ENCODE data around the gene KNOP1. TPM values are rescaled to one million over a fixed set of nuclear protein-coding genes. Genes with fewer than 3 reads are reported as not detected.
"Not testable (repeated sequence)": the region's sequence is repeated elsewhere in the genome, so short reads cannot be mapped to it uniquely, and the experiment has no call there.

The KNOP1 gene
- total RNA-seq, 1 donor from 2014 or later = 29.2 TPM

DNA sequence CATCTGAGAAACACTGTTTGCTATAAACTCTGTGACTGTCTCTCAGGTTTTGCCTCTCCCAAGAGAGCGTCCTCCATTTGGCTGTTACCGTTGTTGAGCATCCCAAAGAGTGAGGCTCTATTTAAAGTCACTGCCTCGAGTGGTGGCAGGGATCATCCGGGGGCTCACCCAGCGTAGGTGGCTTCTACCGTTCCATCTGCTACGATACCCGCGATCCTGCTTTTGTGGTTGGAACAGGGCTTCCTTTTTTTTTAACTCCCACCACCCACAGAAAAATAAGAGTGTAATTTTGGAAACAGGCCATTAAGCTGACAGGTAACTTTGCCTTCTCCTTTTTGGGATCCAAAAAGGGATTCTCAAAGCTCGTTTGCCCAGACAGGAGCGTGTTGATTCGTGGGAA, 36.4 kb downstream of the KNOP1 start:
- intact Hi-C loops (cut with micrococcal nuclease) = no loop called here
- no peak overlapping the region for H3K4me3 Mint-ChIP-seq (ENCODE audit: low read depth)
- H3K36me3 Mint-ChIP-seq (ENCODE audit: low read depth) = peaks cover 43% of the 10 kb centered on the region
- DNase-seq (ENCODE audit: low spot score) = no peak
- peaks cover 6% of the 10 kb centered on the region for H3K9me3 Mint-ChIP-seq
- H3K27me3 Mint-ChIP-seq (ENCODE audit: low read depth) = no peaks in the 10 kb centered on the region
- no peaks in the 10 kb centered on the region for H3K4me1 Mint-ChIP-seq (ENCODE audit: low read depth)
- no peak overlapping the region for H3K27ac Mint-ChIP-seq

DNA sequence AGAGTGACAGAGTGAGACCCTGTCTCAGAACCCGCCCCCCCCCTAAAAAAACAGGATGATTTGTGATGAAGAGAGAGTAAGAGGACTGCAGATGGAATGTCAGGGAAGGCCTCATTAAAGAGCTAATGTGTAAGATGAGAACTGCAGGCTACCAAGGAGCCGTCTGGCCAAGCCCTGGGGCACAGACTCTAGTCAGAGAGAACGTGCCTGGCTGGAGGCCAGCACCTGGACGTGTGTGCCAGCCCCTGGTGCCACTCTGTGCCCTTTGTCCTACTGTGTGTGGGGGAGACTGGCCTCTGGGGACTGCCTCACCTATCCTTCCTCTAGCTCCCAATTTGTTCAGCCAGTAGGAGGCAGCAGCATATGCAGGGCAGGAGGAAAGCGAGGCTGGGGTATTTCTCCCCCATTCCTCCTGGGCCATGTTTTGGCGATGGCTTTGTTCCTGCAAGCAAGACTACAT, 37.1 kb downstream of the KNOP1 start:
- Mint-ChIP-seq H3K36me3 (ENCODE audit: low read depth) (peaks cover 43% of the 10 kb centered on the region), H3K9me3 (peaks cover 6% of the 10 kb centered on the region), H3K4me1 (ENCODE audit: low read depth) (no peaks in the 10 kb centered on the region), H3K27me3 (ENCODE audit: low read depth) (no peaks in the 10 kb centered on the region), H3K4me3 (ENCODE audit: low read depth) (no peak overlapping the region), H3K27ac (no peak overlapping the region)
- DNase-seq (ENCODE audit: low spot score) = no peak
- intact Hi-C loops (cut with micrococcal nuclease) = no loop called here

DNA sequence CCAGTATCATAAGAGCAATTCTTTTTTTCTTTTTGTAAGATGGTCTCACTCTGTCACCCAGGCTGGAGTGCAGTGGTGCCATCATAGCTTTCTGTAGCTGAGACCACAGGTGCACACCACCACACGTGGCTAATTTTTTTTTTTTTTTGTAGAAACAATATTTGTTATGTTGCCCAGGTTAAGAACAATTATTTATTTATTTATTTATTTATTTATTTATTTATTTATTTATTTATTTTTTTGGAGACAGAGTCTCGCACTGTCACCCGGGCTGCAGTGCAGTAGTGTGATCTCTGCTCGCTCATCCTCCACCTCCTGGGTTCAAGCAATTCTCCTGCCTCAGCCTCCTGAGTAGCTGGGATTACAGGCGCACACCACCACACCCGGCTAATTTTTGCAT, 38.7 kb downstream of the KNOP1 start:
- intact Hi-C loops (cut with micrococcal nuclease); H3K4me1 Mint-ChIP-seq (ENCODE audit: low read depth); H3K27me3 Mint-ChIP-seq (ENCODE audit: low read depth); DNase-seq (ENCODE audit: low spot score); H3K4me3 Mint-ChIP-seq (ENCODE audit: low read depth); H3K27ac Mint-ChIP-seq; H3K9me3 Mint-ChIP-seq: not testable (repeated sequence)
- H3K36me3 Mint-ChIP-seq (ENCODE audit: low read depth) = peaks cover 34% of the 10 kb centered on the region

- no peak for DNase-seq (ENCODE audit: low spot score)
- Mint-ChIP-seq H3K27me3 (ENCODE audit: low read depth) (no peaks in the 10 kb centered on the region), H3K4me1 (ENCODE audit: low read depth) (no peaks in the 10 kb centered on the region), H3K4me3 (ENCODE audit: low read depth) (no peak overlapping the region), H3K9me3 (no peaks in the 10 kb centered on the region), H3K36me3 (ENCODE audit: low read depth) (peaks cover 33% of the 10 kb centered on the region), H3K27ac (no peak overlapping the region)
- intact Hi-C loops (cut with micrococcal nuclease) = no loop called here
These were observed 39.2 kb downstream of the KNOP1 start for GRCh38 chr16:19678804-19679203.

DNA sequence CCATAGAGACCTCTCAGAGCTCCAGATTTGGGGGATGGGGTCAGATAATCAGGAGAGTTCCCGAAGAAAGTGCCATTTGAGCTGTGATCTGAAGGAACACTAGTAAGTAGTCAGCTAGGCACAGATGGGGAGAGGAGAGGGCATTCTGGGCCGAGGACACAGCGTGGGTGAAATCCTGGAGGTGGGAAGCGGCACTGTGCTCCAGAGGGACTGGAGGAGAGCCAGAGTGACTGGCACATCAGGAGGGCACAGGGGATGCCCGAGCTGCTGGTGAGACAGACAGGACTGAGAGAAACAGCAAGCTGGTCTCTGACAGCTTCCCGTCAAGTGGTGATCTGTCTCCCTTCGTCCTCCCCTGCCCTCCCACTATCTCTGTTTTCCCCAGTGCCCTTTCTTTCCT, 40.6 kb downstream of the KNOP1 start:
- no peak for DNase-seq (ENCODE audit: low spot score)

DNA sequence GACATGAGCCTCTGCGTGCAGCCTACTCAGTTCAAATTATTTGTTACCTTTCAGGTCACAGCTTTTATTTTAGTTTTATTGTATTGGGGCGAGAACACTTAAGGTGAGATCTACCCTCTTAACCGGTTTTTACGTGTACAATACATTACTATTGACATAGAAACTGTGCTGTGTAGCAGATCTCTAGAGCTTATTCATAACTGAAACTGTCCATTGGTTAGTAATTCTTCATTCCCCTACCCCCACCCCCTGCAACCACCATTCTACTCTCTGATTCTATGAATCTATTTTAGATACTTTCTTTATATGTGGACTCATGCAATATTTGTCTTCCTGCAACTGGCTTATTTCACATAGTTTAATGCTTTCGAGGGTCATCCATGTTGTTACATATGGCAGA, 43.5 kb downstream of the KNOP1 start:
- no peak overlapping the region for H3K27ac Mint-ChIP-seq
- intact Hi-C loops (cut with micrococcal nuclease) = no loop called here
- no peaks in the 10 kb centered on the region for H3K9me3 Mint-ChIP-seq
- H3K4me1 Mint-ChIP-seq (ENCODE audit: low read depth) = no peaks in the 10 kb centered on the region
- peaks cover 13% of the 10 kb centered on the region for H3K36me3 Mint-ChIP-seq (ENCODE audit: low read depth)
- H3K4me3 Mint-ChIP-seq (ENCODE audit: low read depth) = no peak overlapping the region
- no peaks in the 10 kb centered on the region for H3K27me3 Mint-ChIP-seq (ENCODE audit: low read depth)
- no peak for DNase-seq (ENCODE audit: low spot score)

More for the DNA sequence above, 40.6 kb downstream of the KNOP1 start:
- Mint-ChIP-seq H3K27me3 (ENCODE audit: low read depth) (no peaks in the 10 kb centered on the region), H3K9me3 (no peaks in the 10 kb centered on the region), H3K4me3 (ENCODE audit: low read depth) (no peak overlapping the region), H3K36me3 (ENCODE audit: low read depth) (peaks cover 19% of the 10 kb centered on the region), H3K27ac (no peak overlapping the region), H3K4me1 (ENCODE audit: low read depth) (no peaks in the 10 kb centered on the region)
- intact Hi-C loops (cut with micrococcal nuclease) = no loop called here

- H3K4me3 Mint-ChIP-seq (ENCODE audit: low read depth) = no peak overlapping the region
- DNase-seq (ENCODE audit: low spot score) = no peak
- intact Hi-C loops (cut with micrococcal nuclease) = no loop called here
- no peaks in the 10 kb centered on the region for H3K27me3 Mint-ChIP-seq (ENCODE audit: low read depth)
- no peaks in the 10 kb centered on the region for H3K4me1 Mint-ChIP-seq (ENCODE audit: low read depth)
- no peaks in the 10 kb centered on the region for H3K9me3 Mint-ChIP-seq
- peaks cover 21% of the 10 kb centered on the region for H3K36me3 Mint-ChIP-seq (ENCODE audit: low read depth)
- H3K27ac Mint-ChIP-seq = no peak overlapping the region
These were observed 45.6 kb downstream of the KNOP1 start for GRCh38 chr16:19672378-19672777.

- H3K27me3 Mint-ChIP-seq (ENCODE audit: low read depth) = no peaks in the 10 kb centered on the region
- H3K27ac Mint-ChIP-seq = no peak overlapping the region
- peaks cover 35% of the 10 kb centered on the region for H3K36me3 Mint-ChIP-seq (ENCODE audit: low read depth)
- intact Hi-C loops (cut with micrococcal nuclease) = no loop called here
- DNase-seq (ENCODE audit: low spot score) = no peak
- H3K9me3 Mint-ChIP-seq = peaks cover 13% of the 10 kb centered on the region
- no peak overlapping the region for H3K4me3 Mint-ChIP-seq (ENCODE audit: low read depth)
- H3K4me1 Mint-ChIP-seq (ENCODE audit: low read depth) = no peaks in the 10 kb centered on the region
These were observed 51.5 kb downstream of the KNOP1 start for GRCh38 chr16:19666477-19666876.

- DNase-seq (ENCODE audit: low spot score); H3K4me1 Mint-ChIP-seq (ENCODE audit: low read depth); H3K4me3 Mint-ChIP-seq (ENCODE audit: low read depth); H3K27me3 Mint-ChIP-seq (ENCODE audit: low read depth); intact Hi-C loops (cut with micrococcal nuclease); H3K27ac Mint-ChIP-seq: not testable (repeated sequence)
- peaks cover 38% of the 10 kb centered on the region for H3K36me3 Mint-ChIP-seq (ENCODE audit: low read depth)
- peaks cover 13% of the 10 kb centered on the region for H3K9me3 Mint-ChIP-seq
These were observed 52.7 kb downstream of the KNOP1 start for GRCh38 chr16:19665313-19665712.

- H3K9me3 Mint-ChIP-seq = peaks cover 13% of the 10 kb centered on the region
- intact Hi-C loops (cut with micrococcal nuclease) = no loop called here
- H3K27ac Mint-ChIP-seq = no peak overlapping the region
- no peak overlapping the region for H3K4me3 Mint-ChIP-seq (ENCODE audit: low read depth)
- peaks cover 36% of the 10 kb centered on the region for H3K36me3 Mint-ChIP-seq (ENCODE audit: low read depth)
- DNase-seq (ENCODE audit: low spot score) = no peak
- no peaks in the 10 kb centered on the region for H3K27me3 Mint-ChIP-seq (ENCODE audit: low read depth)
- peaks cover 8% of the 10 kb centered on the region for H3K4me1 Mint-ChIP-seq (ENCODE audit: low read depth)
These were observed 53.9 kb downstream of the KNOP1 start for GRCh38 chr16:19664166-19664565.

DNA sequence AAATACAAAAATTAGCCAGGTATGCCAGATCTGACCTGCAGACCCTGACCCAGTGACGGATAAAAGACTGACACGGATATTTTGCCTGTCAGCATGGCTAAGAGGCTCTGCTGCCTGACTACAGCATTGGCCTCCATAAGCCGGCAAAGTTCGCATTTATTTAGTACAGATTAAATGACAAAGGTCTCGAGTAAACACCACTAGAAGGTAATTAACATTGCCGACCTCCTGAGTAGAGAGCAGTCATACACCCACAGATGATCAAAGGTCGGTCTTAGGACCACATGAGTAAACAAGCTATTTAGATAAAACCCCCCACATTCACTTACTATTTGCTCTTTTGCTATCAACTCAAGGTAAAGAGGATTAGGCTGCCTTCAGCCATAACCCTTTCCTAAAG, 55.7 kb downstream of the KNOP1 start:
- Mint-ChIP-seq H3K27me3 (ENCODE audit: low read depth) (no peaks in the 10 kb centered on the region), H3K4me3 (ENCODE audit: low read depth) (no peak overlapping the region), H3K27ac (no peak overlapping the region), H3K9me3 (peaks cover 13% of the 10 kb centered on the region), H3K4me1 (ENCODE audit: low read depth) (peaks cover 8% of the 10 kb centered on the region), H3K36me3 (ENCODE audit: low read depth) (peaks cover 41% of the 10 kb centered on the region)
- DNase-seq (ENCODE audit: low spot score) = no peak
- intact Hi-C loops (cut with micrococcal nuclease) = no loop called here

DNA sequence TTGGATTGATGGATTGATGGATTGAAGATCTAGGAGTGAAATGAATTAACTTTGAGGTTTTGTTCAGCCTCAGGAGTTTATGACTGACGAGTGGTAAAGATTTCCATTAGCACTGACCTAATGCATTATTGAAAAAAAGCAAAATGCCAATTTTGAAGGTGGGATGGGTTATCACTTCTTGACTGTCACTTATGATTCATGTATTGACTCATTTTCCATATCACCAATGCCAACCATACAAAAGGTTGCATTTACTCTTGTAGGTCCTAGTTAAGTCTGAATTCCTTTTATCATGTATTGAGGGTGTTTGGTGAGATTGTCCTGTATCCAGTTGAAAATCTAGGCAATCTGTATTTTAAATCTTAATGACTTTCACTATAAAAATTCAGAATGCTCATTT, 57.6 kb downstream of the KNOP1 start:
- H3K4me1 Mint-ChIP-seq (ENCODE audit: low read depth) = peaks cover 8% of the 10 kb centered on the region
- H3K27me3 Mint-ChIP-seq (ENCODE audit: low read depth) = no peaks in the 10 kb centered on the region
- H3K27ac Mint-ChIP-seq = no peak overlapping the region
- no peak for DNase-seq (ENCODE audit: low spot score)
- peaks cover 46% of the 10 kb centered on the region for H3K36me3 Mint-ChIP-seq (ENCODE audit: low read depth)
- peaks cover 10% of the 10 kb centered on the region for H3K9me3 Mint-ChIP-seq
- H3K4me3 Mint-ChIP-seq (ENCODE audit: low read depth) = no peak overlapping the region
- intact Hi-C loops (cut with micrococcal nuclease) = no loop called here

DNA sequence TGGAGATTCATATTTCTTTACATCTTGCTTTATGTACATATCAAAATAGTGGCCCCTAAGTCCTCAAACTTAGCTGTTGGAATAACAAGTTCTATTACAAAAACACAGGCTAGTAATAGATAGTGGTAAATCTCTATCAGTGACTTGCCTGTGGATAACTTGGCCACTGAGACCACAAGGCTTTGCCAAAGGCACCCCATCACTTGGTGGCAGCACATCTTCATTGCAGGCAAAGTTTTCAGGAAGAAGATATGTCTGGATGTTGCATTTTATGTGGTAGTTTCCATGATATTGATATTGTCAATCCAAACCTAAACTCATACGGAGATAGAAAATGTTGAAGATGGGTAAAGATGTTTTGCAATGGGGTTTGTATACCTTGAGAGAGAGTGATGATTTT, 58.5 kb downstream of the KNOP1 start:
- no peak for DNase-seq (ENCODE audit: low spot score)
- H3K9me3 Mint-ChIP-seq = peaks cover 5% of the 10 kb centered on the region
- H3K27me3 Mint-ChIP-seq (ENCODE audit: low read depth) = no peaks in the 10 kb centered on the region
- intact Hi-C loops (cut with micrococcal nuclease) = no loop called here
- H3K36me3 Mint-ChIP-seq (ENCODE audit: low read depth) = peaks cover 41% of the 10 kb centered on the region
- no peak overlapping the region for H3K4me3 Mint-ChIP-seq (ENCODE audit: low read depth)
- peaks cover 8% of the 10 kb centered on the region for H3K4me1 Mint-ChIP-seq (ENCODE audit: low read depth)
- H3K27ac Mint-ChIP-seq = no peak overlapping the region

- Mint-ChIP-seq H3K4me3 (ENCODE audit: low read depth) (no peak overlapping the region), H3K9me3 (peaks cover 5% of the 10 kb centered on the region), H3K4me1 (ENCODE audit: low read depth) (peaks cover 8% of the 10 kb centered on the region), H3K27ac (no peak overlapping the region), H3K36me3 (ENCODE audit: low read depth) (peaks cover 40% of the 10 kb centered on the region), H3K27me3 (ENCODE audit: low read depth) (no peaks in the 10 kb centered on the region)
- intact Hi-C loops (cut with micrococcal nuclease) = no loop called here
- no peak for DNase-seq (ENCODE audit: low spot score)
These were observed 60.2 kb downstream of the KNOP1 start for GRCh38 chr16:19657831-19658230.

Measured in activated T-helper 2 cell treated with anti-CD3 and anti-CD28 coated beads, Interferon-gamma antibody, Interleukin-2, Interleukin-4, amounts not matched to agents 10 μg/mL and 5 μg/mL and 100 μg/mL, durations not matched to agents 14 hours and 24 hours and 36 hours (primary cell).